Tibial nerve (tissue), 4 donors: ENCODE data around the gene CRYL1. TPM values are rescaled to one million over a fixed set of nuclear protein-coding genes. Genes with fewer than 3 reads are reported as not detected.

Source experiments
- DNase-seq, 2 donors: peaks; one replicate each; pipeline ENCODE4 v3.0.0-alpha.2; 2019; ENCODE audit warnings: low spot score in 2 of 2
- H3K27ac ChIP-seq, 4 donors: fragments of 200-600 bp; sonication (generic) in 3 of 4; one replicate each; pipeline ENCODE4 v1.5.1; 2017 to 2019; ENCODE audit warnings: mild to moderate bottlenecking in 1 of 4
- H3K27me3 ChIP-seq, 2 donors: fragments of 200-600 bp; sonication (generic) in 1 of 2; one replicate each; pipeline versions ENCODE4 v1.5.1 to v1.6.0; 2017 to 2019
- H3K36me3 ChIP-seq, 3 donors: fragments of 200-600 bp; sonication (generic); one replicate each; pipeline ENCODE4 v1.5.1; 2018 to 2019
- H3K4me1 ChIP-seq, 4 donors: fragments of 200-600 bp; sonication (generic) in 3 of 4; one replicate each; pipeline ENCODE4 v1.5.1; 2017 to 2019
- H3K4me3 ChIP-seq, 4 donors: fragments of 200-600 bp; sonication (generic) in 3 of 4; one replicate each; pipeline ENCODE4 v1.5.1; 2017 to 2019; ENCODE audit warnings: mild to moderate bottlenecking in 1 of 4, moderate library complexity in 1 of 4
- H3K9me3 ChIP-seq, 4 donors: fragments of 200-600 bp; sonication (generic) in 3 of 4; one replicate each; pipeline ENCODE4 v1.5.1; 2017 to 2019
- EP300 ChIP-seq, 2 donors: sonication (generic); formaldehyde crosslinking; IDR thresholded peaks; one replicate each; pipeline ENCODE4 v1.6.1; 2017; ENCODE audit warnings: antibody characterized with exemption in 2 of 2, mild to moderate bottlenecking in 1 of 2
- POLR2A ChIP-seq, 2 donors: fragments of 450-650 bp; IDR thresholded peaks; one replicate each; pipeline ENCODE4 v1.6.1; 2017; ENCODE audit warnings: antibody characterized with exemption in 2 of 2, mild to moderate bottlenecking in 2 of 2, moderate library complexity in 2 of 2
- WGBS, 2 donors: methylation state at CpG; one replicate each; pipeline ENCODE4 v1.1.5; 2018; 5-methylcytosine and 5-hydroxymethylcytosine counted together
- total RNA-seq, 4 donors: library from RNA; depleted of rRNA; stranded (reverse); fragments of >200 nt; gene quantifications; one replicate each; pipeline ENCODE4 v1.1.0, GENCODE V29; 2016
- TF ChIP-seq, protein P1 (sequence below), 5 experiments: fragments of 200-600 bp in 3 of 5; fragments of 450-650 bp in 2 of 5; sonication (generic) in 3 of 5; IDR thresholded peaks; one replicate each; pipeline ENCODE4 v1.5.1; 2016 to 2019; ENCODE audit warnings: antibody characterized with exemption in 5 of 5, mild to moderate bottlenecking in 3 of 5, moderate library complexity in 2 of 5

CRYL1 gene
- total RNA-seq, 4 donors from 2014 or later: 33.9 to 60.5 (median 49.5) TPM

DNA sequence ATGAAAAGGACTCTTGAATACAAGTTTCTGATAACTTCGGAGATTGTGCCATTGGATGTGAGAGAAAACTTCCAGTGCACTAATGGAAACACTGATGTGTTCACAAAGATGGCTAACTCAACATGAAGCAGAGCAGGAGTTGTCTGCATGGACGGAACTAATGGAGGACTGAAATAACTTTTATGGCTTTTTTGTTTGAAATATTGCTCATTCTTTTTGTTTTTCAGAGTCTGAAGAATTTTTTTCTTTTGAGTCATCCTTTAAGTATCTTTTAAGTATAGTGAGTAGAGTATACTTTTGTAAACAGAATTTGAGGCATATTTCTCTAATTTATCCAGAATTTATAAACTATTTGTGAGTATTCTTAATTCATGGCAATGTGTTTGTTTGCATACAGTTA, 25.7 kb downstream of the CRYL1 start:
- no peak overlapping the region for H3K4me3 ChIP-seq
- H3K4me1 ChIP-seq: peaks cover 0 to 13% (median 0%) of the 10 kb centered on the region in 4 donors
- no peaks in the 10 kb centered on the region for H3K27me3 ChIP-seq
- DNase-seq: no peak
- no peak overlapping the region for H3K27ac ChIP-seq
- peaks cover 0 to 8% (median 0%) of the 10 kb centered on the region in 4 donors for H3K9me3 ChIP-seq
- no peak for TF ChIP-seq POLR2A (IDR thresholded peaks at IDR 0.05)
- TF ChIP-seq, protein P1, sequence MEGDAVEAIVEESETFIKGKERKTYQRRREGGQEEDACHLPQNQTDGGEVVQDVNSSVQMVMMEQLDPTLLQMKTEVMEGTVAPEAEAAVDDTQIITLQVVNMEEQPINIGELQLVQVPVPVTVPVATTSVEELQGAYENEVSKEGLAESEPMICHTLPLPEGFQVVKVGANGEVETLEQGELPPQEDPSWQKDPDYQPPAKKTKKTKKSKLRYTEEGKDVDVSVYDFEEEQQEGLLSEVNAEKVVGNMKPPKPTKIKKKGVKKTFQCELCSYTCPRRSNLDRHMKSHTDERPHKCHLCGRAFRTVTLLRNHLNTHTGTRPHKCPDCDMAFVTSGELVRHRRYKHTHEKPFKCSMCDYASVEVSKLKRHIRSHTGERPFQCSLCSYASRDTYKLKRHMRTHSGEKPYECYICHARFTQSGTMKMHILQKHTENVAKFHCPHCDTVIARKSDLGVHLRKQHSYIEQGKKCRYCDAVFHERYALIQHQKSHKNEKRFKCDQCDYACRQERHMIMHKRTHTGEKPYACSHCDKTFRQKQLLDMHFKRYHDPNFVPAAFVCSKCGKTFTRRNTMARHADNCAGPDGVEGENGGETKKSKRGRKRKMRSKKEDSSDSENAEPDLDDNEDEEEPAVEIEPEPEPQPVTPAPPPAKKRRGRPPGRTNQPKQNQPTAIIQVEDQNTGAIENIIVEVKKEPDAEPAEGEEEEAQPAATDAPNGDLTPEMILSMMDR (IDR thresholded peaks at IDR 0.05): no peak
- TF ChIP-seq EP300 (IDR thresholded peaks at IDR 0.05): no peak
- H3K36me3 ChIP-seq: peaks cover 0 to 27% (median 0%) of the 10 kb centered on the region in 3 donors
- 79 to 86% methylated on average over 2 of the region's 2 CpGs for WGBS, 2 donors

DNA sequence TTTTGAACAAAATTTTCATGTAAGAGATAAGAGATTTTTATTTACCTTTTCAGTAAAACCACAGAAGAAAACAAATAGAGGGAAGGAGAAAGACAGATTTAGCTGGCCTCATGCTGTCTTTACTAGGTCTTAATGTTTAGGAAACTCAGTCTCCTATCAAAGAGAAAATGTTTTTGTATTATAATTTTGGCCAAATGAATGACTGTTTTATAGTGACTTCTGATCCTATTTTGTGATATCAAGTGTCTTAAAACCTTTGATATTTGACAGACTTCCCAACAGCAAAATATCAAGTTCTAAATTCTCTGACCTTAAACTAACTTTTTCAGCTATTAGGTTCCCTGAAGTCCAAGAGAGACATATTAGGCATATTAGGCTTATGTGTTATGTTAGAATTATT, 27.0 kb downstream of the CRYL1 start:
- Histone ChIP-seq H3K36me3 (peaks cover 0 to 27% (median 0%) of the 10 kb centered on the region in 3 donors), H3K27ac (no peak overlapping the region), H3K27me3 (no peaks in the 10 kb centered on the region), H3K9me3 (peaks cover 0 to 8% (median 0%) of the 10 kb centered on the region in 4 donors), H3K4me1 (peaks cover 0 to 21% (median 0%) of the 10 kb centered on the region in 4 donors), H3K4me3 (no peak overlapping the region)
- DNase-seq: no peak
- TF ChIP-seq, protein P1 (IDR thresholded peaks at IDR 0.05): no peak
- no peak for TF ChIP-seq POLR2A (IDR thresholded peaks at IDR 0.05)
- no peak for TF ChIP-seq EP300 (IDR thresholded peaks at IDR 0.05)

DNA sequence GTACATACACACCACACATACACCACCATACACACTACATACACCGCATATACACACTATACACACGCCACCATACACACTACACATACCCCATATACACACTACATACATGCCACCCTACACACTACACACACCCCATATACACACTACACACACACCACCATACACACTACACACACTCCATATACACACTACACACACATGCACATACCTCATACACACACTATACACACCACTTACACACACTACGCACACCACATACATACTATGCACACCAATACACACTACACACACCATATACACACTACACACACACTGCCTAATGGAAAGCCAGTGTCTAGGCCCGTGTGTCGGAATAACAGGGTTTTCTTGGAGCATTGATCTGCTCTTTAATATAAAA, 27.5 kb downstream of the CRYL1 start:
- DNase-seq: no peak

DNA sequence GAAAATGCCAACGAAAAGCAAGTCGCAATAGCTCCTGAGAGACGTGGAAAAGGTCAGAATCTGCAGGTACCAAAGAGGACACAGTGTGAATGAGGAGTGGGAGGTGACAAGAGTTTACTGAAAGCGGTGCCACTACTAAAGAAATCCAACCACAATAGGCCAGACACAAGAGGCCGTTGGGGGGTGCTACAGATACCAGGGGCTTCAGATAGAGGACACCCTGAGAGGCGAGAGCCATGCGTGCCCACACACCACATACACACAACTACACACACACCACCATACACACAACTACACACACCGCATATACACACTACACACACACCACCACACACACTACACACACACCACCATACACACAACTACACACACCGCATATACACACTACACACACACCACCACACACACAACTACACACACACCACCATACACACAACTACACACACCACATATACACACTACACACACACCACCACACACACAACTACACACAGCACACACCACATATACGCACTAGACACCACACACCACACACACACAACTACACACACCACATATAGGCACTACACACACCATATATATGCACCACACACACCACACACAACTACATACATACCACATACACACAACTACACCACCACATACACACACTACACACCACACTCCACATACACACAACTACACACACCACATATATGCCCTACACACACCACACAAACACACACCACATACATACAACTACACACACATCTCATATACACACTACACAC, 28.5 kb downstream of the CRYL1 start:
- Histone ChIP-seq H3K4me1 (peaks cover 0 to 21% (median 0%) of the 10 kb centered on the region in 4 donors), H3K4me3 (no peak overlapping the region), H3K9me3 (peaks cover 0 to 8% (median 0%) of the 10 kb centered on the region in 4 donors), H3K27ac (no peak overlapping the region), H3K36me3 (peaks cover 0 to 21% (median 0%) of the 10 kb centered on the region in 3 donors), H3K27me3 (no peaks in the 10 kb centered on the region)
- DNase-seq: no peak
- TF ChIP-seq POLR2A (IDR thresholded peaks at IDR 0.05): no peak
- no peak for TF ChIP-seq EP300 (IDR thresholded peaks at IDR 0.05)
- TF ChIP-seq, protein P1 (IDR thresholded peaks at IDR 0.05): no peak
- 74% methylated on average over 10 of the region's 10 CpGs for WGBS, 2 donors

More for the DNA sequence above, 27.5 kb downstream of the CRYL1 start:
- Histone ChIP-seq H3K36me3 (peaks cover 0 to 27% (median 0%) of the 10 kb centered on the region in 3 donors), H3K4me1 (peaks cover 0 to 21% (median 0%) of the 10 kb centered on the region in 4 donors), H3K9me3 (peaks cover 0 to 8% (median 0%) of the 10 kb centered on the region in 4 donors), H3K27me3 (no peaks in the 10 kb centered on the region), H3K27ac (no peak overlapping the region), H3K4me3 (no peak overlapping the region)
- 57 to 65% methylated on average over 5 of the region's 5 CpGs for WGBS, 2 donors
- TF ChIP-seq EP300 (IDR thresholded peaks at IDR 0.05) (no peak), POLR2A (IDR thresholded peaks at IDR 0.05) (no peak)
- TF ChIP-seq, protein P1 (IDR thresholded peaks at IDR 0.05): no peak
